ENCODE measurements around the gene LRRC34.

Gene LRRC34

GRCh38 chr3:169813757-169814517 is 1.2 kb upstream of the LRRC34 start:
- DNase-seq = peak; percentile 72

- DNase-seq = no peak
Measured at GRCh38 chr3:169813278-169813677, 574 bp upstream of the LRRC34 start.

- no peak for DNase-seq
Measured at GRCh38 chr3:169811631-169812331, 923 bp downstream of the LRRC34 start.

- DNase-seq = no peak
Measured at GRCh38 chr3:169809230-169809795, 3.4 kb downstream of the LRRC34 start.

GRCh38 chr3:169804681-169805080 is 8.0 kb downstream of the LRRC34 start:
- no peak for DNase-seq

GRCh38 chr3:169792359-169792758 is 20.3 kb downstream of the LRRC34 start:
- DNase-seq = no peak

GRCh38 chr3:169790687-169791429 is 21.8 kb downstream of the LRRC34 start:
- no peak for DNase-seq

GRCh38 chr3:169790219-169790618 is 22.5 kb downstream of the LRRC34 start:
- no peak for DNase-seq

GRCh38 chr3:169787791-169788190 is 24.9 kb downstream of the LRRC34 start:
- no peak for DNase-seq

GRCh38 chr3:169787120-169787519 is 25.6 kb downstream of the LRRC34 start:
- DNase-seq = no peak

- no peak for DNase-seq
Measured at GRCh38 chr3:169781209-169781855, 31.4 kb downstream of the LRRC34 start.

GRCh38 chr3:169780742-169781141 is 32.0 kb downstream of the LRRC34 start:
- DNase-seq = no peak

- DNase-seq = no peak
Measured at GRCh38 chr3:169777822-169778221, 34.9 kb downstream of the LRRC34 start.

- no peak for DNase-seq
Measured at GRCh38 chr3:169774186-169774585, 38.5 kb downstream of the LRRC34 start.

GRCh38 chr3:169772897-169773816 is 39.5 kb downstream of the LRRC34 start, which contains the start of gene MYNN:
TSS of gene MYNN (plus strand) at chr3:169773396. CDS start at chr3:169774296, 900 bp downstream.
- peak; percentile 87 for DNase-seq

GRCh38 chr3:169772305-169772896 is 40.3 kb downstream of the LRRC34 start:
- peak; percentile 65 for DNase-seq

- DNase-seq = peak; percentile 88
Measured at GRCh38 chr3:169771497-169772304, 41.0 kb downstream of the LRRC34 start.

- DNase-seq = peak; percentile 61
Measured at GRCh38 chr3:169769287-169770181, 43.2 kb downstream of the LRRC34 start, which contains the start of gene ACTRT3. TSS of gene ACTRT3 (minus strand) at chr3:169769561. CDS start at chr3:169769520, 41 bp downstream.
